ENCODE measurements around the gene ANOS1. TPM values are rescaled to one million over a fixed set of nuclear protein-coding genes. Genes with fewer than 3 reads are reported as not detected.
"Not testable (repeated sequence)": the region's sequence is repeated elsewhere in the genome, so short reads cannot be mapped to it uniquely, and the experiment has no call there.

Gene ANOS1
- total RNA-seq, 4 donors from 2014 or later = 5.0 to 27.8 (median 13.0) TPM

DNA sequence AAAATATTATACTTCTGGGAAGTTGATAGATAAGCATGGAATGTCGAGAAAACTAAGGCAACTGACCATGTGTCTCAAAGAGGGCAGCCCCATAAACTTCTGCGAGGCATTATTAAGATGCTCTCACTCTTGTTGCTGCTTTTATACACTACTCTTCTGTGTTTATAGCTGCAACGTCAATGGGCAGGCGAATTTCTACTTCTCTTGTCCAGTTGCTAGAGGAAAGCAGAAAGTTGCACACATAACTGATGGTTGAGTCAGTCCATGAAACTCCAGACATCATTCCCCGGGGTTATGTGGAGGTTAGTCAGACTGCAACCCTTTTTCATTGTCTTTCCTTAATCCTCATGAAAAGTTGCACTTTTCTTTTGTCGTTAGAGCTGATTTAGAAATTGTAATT, 227.5 kb downstream of the ANOS1 start:
- no peak for DNase-seq
- no peaks in the 10 kb centered on the region for H3K9me3 ChIP-seq
- H3K4me1 ChIP-seq = no peaks in the 10 kb centered on the region
- ATAC-seq = no peak
- intact Hi-C loops (cut with DNase I; ENCODE audit: low total_unique reads) (no loop called here), in situ Hi-C loops (cut with MboI; ENCODE audit: low sequenced_read_pairs in 4 of 4) (no loop called here)
- no peak overlapping the region for H3K4me3 ChIP-seq
- H3K27me3 ChIP-seq = no peaks in the 10 kb centered on the region
- TF ChIP-seq, protein P1, sequence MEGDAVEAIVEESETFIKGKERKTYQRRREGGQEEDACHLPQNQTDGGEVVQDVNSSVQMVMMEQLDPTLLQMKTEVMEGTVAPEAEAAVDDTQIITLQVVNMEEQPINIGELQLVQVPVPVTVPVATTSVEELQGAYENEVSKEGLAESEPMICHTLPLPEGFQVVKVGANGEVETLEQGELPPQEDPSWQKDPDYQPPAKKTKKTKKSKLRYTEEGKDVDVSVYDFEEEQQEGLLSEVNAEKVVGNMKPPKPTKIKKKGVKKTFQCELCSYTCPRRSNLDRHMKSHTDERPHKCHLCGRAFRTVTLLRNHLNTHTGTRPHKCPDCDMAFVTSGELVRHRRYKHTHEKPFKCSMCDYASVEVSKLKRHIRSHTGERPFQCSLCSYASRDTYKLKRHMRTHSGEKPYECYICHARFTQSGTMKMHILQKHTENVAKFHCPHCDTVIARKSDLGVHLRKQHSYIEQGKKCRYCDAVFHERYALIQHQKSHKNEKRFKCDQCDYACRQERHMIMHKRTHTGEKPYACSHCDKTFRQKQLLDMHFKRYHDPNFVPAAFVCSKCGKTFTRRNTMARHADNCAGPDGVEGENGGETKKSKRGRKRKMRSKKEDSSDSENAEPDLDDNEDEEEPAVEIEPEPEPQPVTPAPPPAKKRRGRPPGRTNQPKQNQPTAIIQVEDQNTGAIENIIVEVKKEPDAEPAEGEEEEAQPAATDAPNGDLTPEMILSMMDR (IDR thresholded peaks at IDR 0.05 in 4 of 5, conservative IDR thresholded peaks at IDR 0.05 in 1 of 5) = no peak
- no peak for TF ChIP-seq POLR2A (IDR thresholded peaks at IDR 0.05)
- no peak overlapping the region for H3K27ac ChIP-seq
- H3K36me3 ChIP-seq = no peaks in the 10 kb centered on the region

DNA sequence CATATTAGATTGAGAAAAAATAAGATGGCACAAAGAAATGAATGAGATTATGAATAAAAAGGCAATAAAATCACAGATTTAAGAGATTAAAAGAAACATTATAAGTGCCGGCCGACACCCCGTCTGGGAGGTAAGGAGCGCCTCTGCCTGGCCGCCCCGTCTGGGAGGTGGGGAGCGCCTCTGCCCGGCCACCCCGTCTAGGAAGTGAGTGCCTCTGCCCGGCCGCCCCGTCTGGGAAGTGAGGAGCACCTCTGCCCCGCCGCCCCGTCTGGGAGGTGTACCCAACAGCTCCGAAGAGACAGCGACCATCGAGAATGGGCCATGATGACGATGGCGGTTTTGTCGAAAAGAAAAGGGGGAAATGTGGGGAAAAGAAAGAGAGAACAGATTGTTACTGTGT, 229.8 kb downstream of the ANOS1 start:
- H3K36me3 ChIP-seq; H3K9me3 ChIP-seq; H3K27me3 ChIP-seq; DNase-seq; H3K27ac ChIP-seq; H3K4me1 ChIP-seq; ATAC-seq; in situ Hi-C loops (cut with MboI; ENCODE audit: low sequenced_read_pairs in 4 of 4); H3K4me3 ChIP-seq; intact Hi-C loops (cut with DNase I; ENCODE audit: low total_unique reads): not testable (repeated sequence)

DNA sequence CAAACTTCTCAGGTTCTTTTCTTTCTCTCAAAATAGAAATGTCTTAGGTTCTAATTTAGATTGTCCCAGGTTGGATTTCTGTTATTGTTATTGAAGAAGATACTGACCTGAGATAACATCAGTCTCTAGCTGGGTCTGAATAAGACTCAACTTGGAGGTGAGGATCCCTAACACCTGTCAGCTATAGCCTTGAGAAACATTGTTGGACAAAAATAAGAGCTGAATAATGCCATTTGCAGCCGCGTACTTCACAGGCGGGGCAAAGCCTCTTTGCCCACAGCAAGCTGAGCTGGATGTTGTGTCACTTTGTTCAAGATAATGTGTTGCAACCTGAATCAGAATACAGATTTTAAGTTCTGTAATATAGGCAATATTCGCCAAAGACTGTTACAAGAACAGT, 231.7 kb downstream of the ANOS1 start:
- Histone ChIP-seq H3K36me3 (no peaks in the 10 kb centered on the region), H3K27me3 (no peaks in the 10 kb centered on the region), H3K4me3 (no peak overlapping the region), H3K9me3 (no peaks in the 10 kb centered on the region), H3K27ac (peak overlapping the region; percentile 62 to 76 (median 69)), H3K4me1 (no peaks in the 10 kb centered on the region)
- peak; percentile 93 for ATAC-seq
- TF ChIP-seq POLR2A (IDR thresholded peaks at IDR 0.05) = no peak
- TF ChIP-seq, protein P1 (IDR thresholded peaks at IDR 0.05 in 4 of 5, conservative IDR thresholded peaks at IDR 0.05 in 1 of 5) = no peak
- intact Hi-C loops (cut with DNase I; ENCODE audit: low total_unique reads) = no loop called here
- in situ Hi-C loops (cut with MboI; ENCODE audit: low sequenced_read_pairs in 4 of 4) = no loop called here
- DNase-seq = peak; percentile 25 to 59

DNA sequence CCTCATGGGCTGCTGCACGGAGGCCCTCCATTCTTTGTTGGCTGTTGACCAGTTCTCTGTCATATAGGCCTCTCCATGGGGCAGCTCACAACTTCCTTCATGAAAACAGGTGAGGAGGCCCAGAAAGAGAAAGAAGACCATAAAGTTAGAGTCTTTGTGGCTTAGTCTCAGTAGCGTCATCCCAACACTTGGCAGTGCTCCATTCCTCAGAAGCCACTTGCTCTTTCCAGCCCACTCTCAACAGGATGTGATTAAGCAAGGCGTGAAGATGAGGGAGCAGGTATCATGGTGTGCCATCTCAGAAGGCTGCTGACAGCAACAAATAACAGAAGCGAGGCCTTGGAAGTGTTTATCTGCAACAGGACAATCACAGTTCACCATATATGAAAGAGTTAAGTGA, 236.9 kb downstream of the ANOS1 start:
- H3K9me3 ChIP-seq; in situ Hi-C loops (cut with MboI; ENCODE audit: low sequenced_read_pairs in 4 of 4); ATAC-seq; H3K27me3 ChIP-seq; DNase-seq; H3K4me3 ChIP-seq; H3K36me3 ChIP-seq; H3K4me1 ChIP-seq; intact Hi-C loops (cut with DNase I; ENCODE audit: low total_unique reads); H3K27ac ChIP-seq: not testable (repeated sequence)

DNA sequence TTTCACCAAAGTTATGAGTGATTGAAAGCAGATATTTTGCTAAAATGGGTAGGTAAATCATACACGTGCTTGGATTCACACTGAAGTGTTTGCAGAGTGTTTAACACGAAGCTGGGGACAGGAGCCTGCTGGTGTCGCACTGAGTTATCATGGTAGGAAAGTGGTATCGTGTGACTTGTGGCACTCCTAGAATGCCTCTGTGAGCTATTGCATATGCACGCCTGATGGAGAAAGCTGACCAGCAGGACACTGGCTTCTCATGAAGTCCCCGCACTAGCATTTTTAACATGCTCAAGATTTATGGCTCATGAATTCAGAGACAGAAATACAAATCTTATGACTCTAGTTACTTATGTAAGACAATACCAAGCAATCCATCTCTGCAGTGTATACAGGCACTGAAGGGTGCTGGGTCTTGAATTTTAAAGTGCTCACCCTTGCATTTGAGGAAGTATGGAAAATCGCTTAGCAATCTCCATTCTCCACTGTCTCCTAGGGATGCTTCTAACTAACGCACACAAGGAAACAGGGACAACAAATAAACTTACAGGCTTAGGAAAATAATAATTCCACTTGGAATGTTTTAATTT, 247.5 kb downstream of the ANOS1 start:
- in situ Hi-C loops (cut with MboI; ENCODE audit: low sequenced_read_pairs in 4 of 4) (no loop called here), intact Hi-C loops (cut with DNase I; ENCODE audit: low total_unique reads) (no loop called here)
- Histone ChIP-seq H3K27me3 (no peaks in the 10 kb centered on the region), H3K27ac (no peak overlapping the region), H3K9me3 (no peaks in the 10 kb centered on the region), H3K4me3 (no peak overlapping the region), H3K4me1 (no peaks in the 10 kb centered on the region), H3K36me3 (no peaks in the 10 kb centered on the region)
- ATAC-seq = peak; percentile 86
- TF ChIP-seq, protein P1 (IDR thresholded peaks at IDR 0.05 in 4 of 5, conservative IDR thresholded peaks at IDR 0.05 in 1 of 5) = no peak
- no peak for TF ChIP-seq POLR2A (IDR thresholded peaks at IDR 0.05)
- DNase-seq = peak; percentile 17 to 20

Other genes with a start within 250 kb of the ANOS1 start
- not detected for gene FAM9A, start 69.2 kb upstream of the ANOS1 start, total RNA-seq